WTC11 (cell line): Measurements from ENCODE around the gene CES3.

Source experiments
- AR ChIP-seq: fragments of 250-450 bp; sonication (Bioruptor Pico); IDR thresholded peaks from 2 replicates; pipeline ENCODE4 v1.9.0; 2021; ENCODE audit warnings: mild to moderate bottlenecking
- CREB1 ChIP-seq: sonication (generic); formaldehyde crosslinking; IDR thresholded peaks from 2 replicates; pipeline ENCODE4 v1.8.0; 2023; ENCODE audit warnings: mild to moderate bottlenecking, missing genetic modification reagents
- CTCF ChIP-seq: fragments of 200-600 bp; IDR thresholded peaks from 2 replicates; pipeline ENCODE4 v1.8.0; 2022; ENCODE audit warnings: antibody characterized with exemption
- E2F4 ChIP-seq: sonication (generic); formaldehyde crosslinking; IDR thresholded peaks from 2 replicates; pipeline ENCODE4 v1.8.1; 2022; ENCODE audit warnings: low read depth, mild to moderate bottlenecking, moderate library complexity, missing genetic modification reagents, borderline replicate concordance
- ELF4 ChIP-seq: sonication (generic); formaldehyde crosslinking; IDR thresholded peaks from 2 replicates; pipeline ENCODE4 v1.8.1; 2022; ENCODE audit warnings: low read depth, mild to moderate bottlenecking, moderate library complexity, missing genetic modification reagents
- MAX ChIP-seq: sonication (generic); formaldehyde crosslinking; IDR thresholded peaks from 2 replicates; pipeline ENCODE4 v1.8.0; 2022; ENCODE audit warnings: mild to moderate bottlenecking, missing genetic modification reagents
- NR3C1 ChIP-seq: sonication (generic); formaldehyde crosslinking; conservative IDR thresholded peaks from 2 replicates; pipeline ENCODE4 v1.8.1; 2023; ENCODE audit warnings: low read depth, mild to moderate bottlenecking, missing genetic modification reagents
- SMAD3 ChIP-seq: sonication (generic); formaldehyde crosslinking; IDR thresholded peaks from 2 replicates; pipeline ENCODE4 v1.8.0; 2022; ENCODE audit warnings: missing genetic modification reagents, mild to moderate bottlenecking, borderline replicate concordance
- ZNF396 ChIP-seq: fragments of 250-450 bp; sonication (Bioruptor Pico); IDR thresholded peaks from 2 replicates; pipeline ENCODE4 v1.8.0; 2021; ENCODE audit warnings: mild to moderate bottlenecking, moderate library complexity, borderline replicate concordance

GRCh38 chr16:66943426-66944053, 17.5 kb upstream of the CES3 start:
- TF ChIP-seq CTCF (no peak), AR (no peak), MAX (CRISPR knock-in tag) (no peak), CREB1 (CRISPR knock-in tag) (no peak), ELF4 (CRISPR knock-in tag) (no peak), ZNF396 (CRISPR knock-in tag) (no peak), E2F4 (CRISPR knock-in tag) (no peak), NR3C1 (CRISPR knock-in tag) (no peak), SMAD3 (no peak)
